K562 (cell line): ENCODE results near the gene SLC46A3. TPM values are rescaled to one million over a fixed set of nuclear protein-coding genes. Genes with fewer than 3 reads are reported as not detected.
A peak's percentile ranks its signal among the peaks of the same experiment; 100 is the strongest.

Source experiments
- ATAC-seq: fragments of 200-7000 bp; cut with Tn5 transposase; 3 replicates; pipeline ENCODE4 v1.9.1; 2020; ENCODE audit warnings: moderate library complexity
- BruUV-seq: library from RNA; stranded (reverse); fragments of 400-500 nt; replicated peaks from 2 replicates; lab custom pipeline; 2021; lab: Mats Ljungman, UMichigan
- CTCF ChIA-PET: fragments of 300-600 bp; formaldehyde crosslinking; extraction: SDS; loops from one replicate; lab custom pipeline; 2021; ENCODE audit warnings: low intra/inter-chr PET ratio; lab: Yijun Ruan, JAX
- POLR2A ChIA-PET: fragments of 300-600, 350-650 bp; sonication (Branson Sonifier 250); formaldehyde crosslinking; extraction: SDS; loops from one replicate; lab custom pipeline; 2021; ENCODE audit warnings: antibody characterized with exemption, inconsistent platforms; lab: Yijun Ruan, JAX
- DNase-seq, 4 experiments: peaks; one replicate each; pipeline versions ENCODE4 v3.0.0 to v3.0.0-alpha.2; 2011 to 2018; ENCODE audit warnings: low spot score in 3 of 4, mixed read lengths in 3 of 4; ENCODE audit errors: extremely low read depth in 1 of 4
- FAIRE-seq: peaks from 2 replicates; lab custom pipeline; 2011; peaks lifted over from hg19 to GRCh38; lab: Jason Lieb, UNC
- H2AFZ ChIP-seq: 2 replicates; pipeline ENCODE4 v1.6.0; 2011; ENCODE audit warnings: low read depth, low read length, control low read depth, inconsistent platforms
- H3K27ac ChIP-seq: fragments of 200-600 bp; 3 replicates; pipeline ENCODE4 v1.8.0; 2011; ENCODE audit warnings: low read depth, mild to moderate bottlenecking, control low read depth, inconsistent platforms, low read length, moderate library complexity, mixed read lengths; ENCODE audit errors: extremely low read depth
- H3K27me3 ChIP-seq, 2 experiments: fragments of 300-600 bp in 1 of 2; 2 replicates in 1 of 2; 3 replicates in 1 of 2; pipeline versions ENCODE4 v1.6.0 to v1.8.0; 2011; ENCODE audit warnings: inconsistent platforms in 2 of 2, low read length in 2 of 2, mild to moderate bottlenecking in 1 of 2, mixed read lengths in 1 of 2, moderate library complexity in 1 of 2; ENCODE audit not compliant: control insufficient read depth in 2 of 2, insufficient read depth in 2 of 2
- H3K36me3 ChIP-seq: fragments of 300-600 bp; 3 replicates; pipeline ENCODE4 v1.8.0; 2011; ENCODE audit warnings: mild to moderate bottlenecking, low read length, inconsistent platforms; ENCODE audit not compliant: control insufficient read depth, insufficient read depth
- H3K4me1 ChIP-seq, 2 experiments: fragments of 200-600 bp in 1 of 2; replicated peaks in 1 of 2; 2 replicates in 1 of 2; 3 replicates in 1 of 2; pipeline versions ENCODE4 v1.5.1 to v1.8.0; 2011; ENCODE audit warnings: inconsistent platforms in 2 of 2, low read length in 2 of 2, mild to moderate bottlenecking in 1 of 2, mixed read lengths in 1 of 2, moderate library complexity in 1 of 2; ENCODE audit not compliant: control insufficient read depth in 2 of 2, insufficient read depth in 2 of 2
- H3K4me2 ChIP-seq: 2 replicates; pipeline ENCODE4 v1.6.1; 2011; ENCODE audit warnings: low read length, control low read depth, inconsistent platforms, mixed read lengths; ENCODE audit not compliant: insufficient read depth
- H3K4me3 ChIP-seq: fragments of 200-600 bp; sonication (generic), shearing (Covaris generic); 2 replicates; pipeline ENCODE4 v1.5.1; 2016; ENCODE audit warnings: control low read depth, inconsistent platforms
- H3K79me2 ChIP-seq: fragments of 200-600 bp; 3 replicates; pipeline ENCODE4 v1.8.0; 2011; ENCODE audit warnings: low read length, inconsistent platforms; ENCODE audit not compliant: control insufficient read depth, insufficient read depth
- H3K9ac ChIP-seq, 2 experiments: 2 replicates each; pipeline versions ENCODE4 v1.6.0 to v1.6.1; 2011; ENCODE audit warnings: low read depth in 2 of 2, low read length in 2 of 2, control low read depth in 1 of 2, inconsistent platforms in 1 of 2, mild to moderate bottlenecking in 1 of 2, mixed read lengths in 1 of 2; ENCODE audit not compliant: insufficient read depth in 1 of 2
- H3K9me1 ChIP-seq: one replicate; pipeline ENCODE4 v1.6.0; 2011; ENCODE audit warnings: inconsistent platforms, mild to moderate bottlenecking, low read length, moderate library complexity; ENCODE audit not compliant: control insufficient read depth, insufficient read depth
- H3K9me3 ChIP-seq: replicated peaks from 2 replicates; pipeline ENCODE4 v1.5.1; 2011; ENCODE audit warnings: low read depth, low read length, inconsistent platforms; ENCODE audit not compliant: control insufficient read depth, insufficient read depth
- H4K20me1 ChIP-seq: replicated peaks from 2 replicates; pipeline ENCODE4 v1.6.1; 2011; ENCODE audit warnings: low read length, inconsistent platforms, mixed read lengths; ENCODE audit not compliant: control insufficient read depth, insufficient read depth
- C11orf30 ChIP-seq: fragments of 450-650 bp; IDR thresholded peaks from 2 replicates; pipeline ENCODE4 v1.6.1; 2016; ENCODE audit warnings: low read depth, mild to moderate bottlenecking
- HCFC1 ChIP-seq: IDR thresholded peaks from 2 replicates; pipeline ENCODE4 v1.6.1; 2012; ENCODE audit warnings: low read depth, low read length, improper control_type of control experiment
- HOXB6 ChIP-seq: fragments of 250-450 bp; sonication (Bioruptor Pico); IDR thresholded peaks from 2 replicates; pipeline ENCODE4 v1.5.1; 2022; ENCODE audit warnings: mild to moderate bottlenecking, borderline replicate concordance
- MAFF ChIP-seq: IDR thresholded peaks from 2 replicates; pipeline ENCODE4 v1.6.1; 2012; ENCODE audit warnings: low read length, improper control_type of control experiment
- MAFG ChIP-seq: fragments of 450-650 bp; conservative IDR thresholded peaks from 2 replicates; pipeline ENCODE4 v1.6.1; 2016; ENCODE audit warnings: missing genetic modification characterization, missing compliant biosample characterization
- MAFK ChIP-seq: IDR thresholded peaks from 2 replicates; pipeline ENCODE4 v1.6.1; 2011; ENCODE audit warnings: low read length, improper control_type of control experiment
- NR2C2 ChIP-seq, 2 experiments: fragments of 200-800 bp in 1 of 2; sonication (Bioruptor generic) in 1 of 2; sonication (generic) in 1 of 2; formaldehyde crosslinking in 1 of 2; IDR thresholded peaks; 2 replicates each; pipeline versions ENCODE4 v1.6.1 to v1.8.0; 2016 to 2022; ENCODE audit warnings: mild to moderate bottlenecking in 1 of 2, missing compliant biosample characterization in 1 of 2, missing genetic modification characterization in 1 of 2, missing genetic modification reagents in 1 of 2
- TBL1XR1 ChIP-seq, 2 experiments: IDR thresholded peaks; 2 replicates each; pipeline ENCODE4 v1.6.1; 2012; ENCODE audit warnings: improper control_type of control experiment in 2 of 2, low read length in 2 of 2, mild to moderate bottlenecking in 1 of 2
- USF1 ChIP-seq: sonication (generic); formaldehyde crosslinking; IDR thresholded peaks from 2 replicates; pipeline ENCODE4 v1.9.0; 2022; ENCODE audit warnings: mild to moderate bottlenecking, missing genetic modification reagents
- ZNF316 ChIP-seq: fragments of 450-650 bp; IDR thresholded peaks from 2 replicates; pipeline ENCODE4 v1.6.1; 2016
- WGBS: fragments of 100-300 bp; shearing (Covaris generic); methylation state at CpG from one replicate; pipeline ENCODE4 v1.1.6; 2016; ENCODE audit warnings: low coverage, mixed read lengths; ENCODE audit not compliant: insufficient coverage; ENCODE audit errors: missing lambda C conversion rate; 5-methylcytosine and 5-hydroxymethylcytosine counted together
- in situ Hi-C: fragments of 300-500 bp; cut with MboI; formaldehyde crosslinking; loops from 4 replicates; pipeline ENCODE4 v1.15.0; 2018; ENCODE audit warnings: inconsistent platforms, mixed read lengths
- intact Hi-C: fragments of 100-400 bp; cut with micrococcal nuclease; formaldehyde crosslinking; loops from 2 replicates; pipeline ENCODE4 v1.14.2; 2022
- polyA plus RNA-seq, 8 experiments: library from polyadenylated mRNA; depleted of rRNA in 4 of 8; stranded (reverse) in 5 of 8; unstranded in 3 of 8; fragments of >200 nt; fragmentation: Nextera tagmentation in 2 of 8; fragmentation: Illumina TruSeq in 1 of 8; extraction: Ambion mirVana in 2 of 8; extraction: Trizol in 1 of 8; gene quantifications; 2 replicates each; pipeline versions ENCODE4 v1.2.1 to v1.2.3, GENCODE V29; 2011 to 2014; ENCODE audit warnings: inconsistent platforms in 1 of 8, missing spikeins in 1 of 8
- total RNA-seq, 7 experiments: library from RNA; depleted of rRNA in 6 of 7; stranded (reverse); fragments of >200 nt in 6 of 7; fragmentation: Illumina TruSeq in 2 of 7; extraction: Trizol in 2 of 7; gene quantifications; 2 replicates each; pipeline versions ENCODE4 v1.2.1 to v1.2.3, GENCODE V29; 2011 to 2021; ENCODE audit warnings: low replicate concordance in 1 of 7

Gene SLC46A3
- total and polyA plus RNA-seq, 9 of the 15 experiments (the other 6 are each of a cell fraction or from before 2014, with no cell fraction given): 0.14 to 1.2 (median 0.51) TPM

- in situ Hi-C loops: no loop called here
- H3K9me1 ChIP-seq: no peaks in the 10 kb centered on the region
- POLR2A ChIA-PET: no interaction called here
- peak; percentile 82 for TF ChIP-seq ZNF316
- 0 out of 2 replicates have a peak, but pooled peaks have one; percentile 6 for TF ChIP-seq MAFF
- TF ChIP-seq MAFG (tag): peak; percentile 61
- TF ChIP-seq NR2C2 (CRISPR knock-in tag; IDR thresholded peaks at IDR 0.05): no peak
- TF ChIP-seq NR2C2 (tag; IDR thresholded peaks at IDR 0.05): peak; percentile 15; the same call in 1 of the 2 replicates
- TF ChIP-seq HOXB6 (CRISPR knock-in tag): no peak
- TF ChIP-seq USF1 (CRISPR knock-in tag): no peak
- peak; percentile 63; the same call in 1 of the 2 replicates for TF ChIP-seq C11orf30
- TF ChIP-seq HCFC1: no peak
- TF ChIP-seq TBL1XR1 (IDR thresholded peaks at IDR 0.05; ENCODE audit: low read length in 2 of 2): no peak
- TF ChIP-seq MAFK: peak; percentile 46
- H3K27ac ChIP-seq: no peak overlapping the region
- no peaks in the 10 kb centered on the region for H3K9me3 ChIP-seq
- no TSS peak for BruUV-seq
- DNase-seq (no peak), ATAC-seq (no peak), FAIRE-seq (no peak)
- no peaks in the 10 kb centered on the region for H3K79me2 ChIP-seq
- intact Hi-C loops: no loop called here
- no peak overlapping the region for H3K9ac ChIP-seq
- no peak overlapping the region for H3K4me3 ChIP-seq
- H3K36me3 ChIP-seq: no peaks in the 10 kb centered on the region
- no peak overlapping the region for H3K4me2 ChIP-seq
- CTCF ChIA-PET: no interaction called here
- 0% methylated on average over 1 of the region's 2 CpGs for WGBS
- peaks cover 0 to 7% of the 10 kb centered on the region in 2 experiments; a peak in 3 of 5 replicates for H3K4me1 ChIP-seq
- H4K20me1 ChIP-seq: no peaks in the 10 kb centered on the region
- H2AFZ ChIP-seq: no peak overlapping the region
- peaks cover 0 to 4% of the 10 kb centered on the region in 2 experiments; a peak in 4 of 5 replicates for H3K27me3 ChIP-seq
These were observed 10.8 kb upstream of the SLC46A3 start for GRCh38 chr13:28729541-28729940.
